Left ventricle myocardium inferior (tissue), 1 donor: ENCODE results near the gene HSD17B4. TPM values are rescaled to one million over a fixed set of nuclear protein-coding genes. Genes with fewer than 3 reads are reported as not detected.
"Not testable (repeated sequence)": the region's sequence is repeated elsewhere in the genome, so short reads cannot be mapped to it uniquely, and the experiment has no call there.

Source experiments
- DNase-seq: peaks from one replicate; pipeline ENCODE4 v3.0.0-alpha.2; 2020
- H3K27ac ChIP-seq: fragments of 200-600 bp; replicated peaks from 2 replicates; pipeline ENCODE4 v1.8.0; 2021
- H3K27me3 ChIP-seq: fragments of 200-600 bp; 2 replicates; pipeline ENCODE4 v1.8.0; 2021; ENCODE audit warnings: low read depth
- H3K36me3 ChIP-seq: fragments of 200-600 bp; 2 replicates; pipeline ENCODE4 v1.8.0; 2021
- H3K4me1 ChIP-seq: fragments of 200-600 bp; 2 replicates; pipeline ENCODE4 v1.8.0; 2021
- H3K4me3 ChIP-seq: fragments of 200-600 bp; 2 replicates; pipeline ENCODE4 v1.8.0; 2021; ENCODE audit warnings: mild to moderate bottlenecking, moderate library complexity
- H3K9me3 ChIP-seq: fragments of 200-600 bp; replicated peaks from 2 replicates; pipeline ENCODE4 v1.8.0; 2021
- CTCF ChIP-seq: fragments of 200-600 bp; IDR thresholded peaks from 2 replicates; pipeline ENCODE4 v1.8.0; 2021; ENCODE audit warnings: antibody characterized with exemption, mild to moderate bottlenecking, borderline replicate concordance
- intact Hi-C: fragments of 100-400 bp; cut with micrococcal nuclease; formaldehyde crosslinking; loops from one replicate; pipeline ENCODE4 v1.11.0; 2022
- total RNA-seq: library from RNA; stranded (reverse); fragmentation: NEBNext Ultra II Directional; extraction: Animal tissue kit (Norgen Biotek cat#: 25700); gene quantifications from one replicate; pipeline ENCODE4 v1.2.1, GENCODE V29; 2021
- donor health status: DM: no; HTN: yes; CAD: no; lungs with severe emphysema.

Gene HSD17B4
- total RNA-seq, 1 donor from 2014 or later = 236 TPM

GRCh38 chr5:119409235-119409815 is 43.0 kb upstream of the HSD17B4 start:
- TF ChIP-seq CTCF = no peak
- Histone ChIP-seq H3K9me3 (no peaks in the 10 kb centered on the region), H3K27me3 (peaks cover 27% of the 10 kb centered on the region), H3K36me3 (no peaks in the 10 kb centered on the region), H3K4me3 (no peak overlapping the region), H3K27ac (no peak overlapping the region), H3K4me1 (peaks cover 9% of the 10 kb centered on the region)
- intact Hi-C loops = no loop called here
- DNase-seq = no peak

- peaks cover 27% of the 10 kb centered on the region for H3K27me3 ChIP-seq
- H3K4me1 ChIP-seq = peaks cover 9% of the 10 kb centered on the region
- TF ChIP-seq CTCF = no peak
- no peak for DNase-seq
- H3K4me3 ChIP-seq = no peak overlapping the region
- no peak overlapping the region for H3K27ac ChIP-seq
- H3K9me3 ChIP-seq = no peaks in the 10 kb centered on the region
- H3K36me3 ChIP-seq = no peaks in the 10 kb centered on the region
- intact Hi-C loops = loop anchor here (5.0 to 10.0 kb wide), 2 partner anchors 126 to 423 kb away; partner anchors contain the start of gene DTWD2
Observed at GRCh38 chr5:119410448-119411159, 41.7 kb upstream of the HSD17B4 start.

DNA sequence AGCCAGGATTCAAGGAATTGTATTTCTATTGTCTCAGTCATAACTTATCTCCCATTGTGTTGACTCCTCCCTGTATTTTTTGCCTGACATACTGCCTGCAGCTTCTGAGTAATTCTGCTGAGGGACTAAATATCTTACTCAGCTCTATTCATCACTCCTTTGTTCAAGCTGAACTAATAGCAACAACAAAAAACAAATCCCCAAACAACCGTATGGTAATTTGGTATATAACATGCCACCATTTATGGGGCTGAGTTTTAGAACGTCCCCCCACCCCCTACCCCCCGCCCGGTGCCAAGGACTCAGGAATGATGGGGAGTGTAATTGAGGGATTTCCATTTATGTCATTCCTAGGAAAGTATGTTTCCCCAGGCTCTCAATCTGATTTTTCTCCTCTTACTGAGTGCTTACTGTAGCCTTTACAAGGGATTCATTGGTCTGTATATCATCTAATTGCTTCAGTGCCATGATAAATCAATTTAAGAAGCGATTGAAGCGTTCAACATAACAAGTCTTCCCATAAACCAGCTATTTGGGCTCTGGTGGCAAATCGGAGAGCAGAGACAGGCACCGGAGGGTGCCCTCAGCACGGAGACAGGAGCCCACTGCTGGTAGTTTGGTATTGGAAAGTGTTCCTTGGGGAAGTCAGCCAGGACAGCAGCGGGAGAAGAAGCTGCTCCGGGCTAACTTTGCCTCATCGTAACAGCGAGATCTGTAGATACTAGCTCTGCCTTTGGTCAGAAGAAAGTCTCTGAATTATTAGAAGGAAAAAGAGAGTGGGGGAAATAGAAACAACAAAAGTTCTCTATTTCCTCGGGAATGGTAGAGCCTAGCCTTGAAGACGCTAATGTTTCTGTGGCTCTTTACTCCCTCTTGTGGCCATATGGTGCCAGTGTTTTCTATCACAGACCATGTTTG is 40.7 kb upstream of the HSD17B4 start:
- peak; percentile 96 for TF ChIP-seq CTCF
- H3K4me1 ChIP-seq = peaks cover 9% of the 10 kb centered on the region
- intact Hi-C loops = loop anchor here (5.0 to 10.0 kb wide), 2 partner anchors 127 to 424 kb away; partner anchors contain the start of gene DTWD2
- peaks cover 19% of the 10 kb centered on the region for H3K27me3 ChIP-seq
- peak overlapping the region; percentile 74 for H3K27ac ChIP-seq
- peak; percentile 25 for DNase-seq
- no peaks in the 10 kb centered on the region for H3K36me3 ChIP-seq
- H3K9me3 ChIP-seq = no peaks in the 10 kb centered on the region
- peak overlapping the region; percentile 71 for H3K4me3 ChIP-seq

DNA sequence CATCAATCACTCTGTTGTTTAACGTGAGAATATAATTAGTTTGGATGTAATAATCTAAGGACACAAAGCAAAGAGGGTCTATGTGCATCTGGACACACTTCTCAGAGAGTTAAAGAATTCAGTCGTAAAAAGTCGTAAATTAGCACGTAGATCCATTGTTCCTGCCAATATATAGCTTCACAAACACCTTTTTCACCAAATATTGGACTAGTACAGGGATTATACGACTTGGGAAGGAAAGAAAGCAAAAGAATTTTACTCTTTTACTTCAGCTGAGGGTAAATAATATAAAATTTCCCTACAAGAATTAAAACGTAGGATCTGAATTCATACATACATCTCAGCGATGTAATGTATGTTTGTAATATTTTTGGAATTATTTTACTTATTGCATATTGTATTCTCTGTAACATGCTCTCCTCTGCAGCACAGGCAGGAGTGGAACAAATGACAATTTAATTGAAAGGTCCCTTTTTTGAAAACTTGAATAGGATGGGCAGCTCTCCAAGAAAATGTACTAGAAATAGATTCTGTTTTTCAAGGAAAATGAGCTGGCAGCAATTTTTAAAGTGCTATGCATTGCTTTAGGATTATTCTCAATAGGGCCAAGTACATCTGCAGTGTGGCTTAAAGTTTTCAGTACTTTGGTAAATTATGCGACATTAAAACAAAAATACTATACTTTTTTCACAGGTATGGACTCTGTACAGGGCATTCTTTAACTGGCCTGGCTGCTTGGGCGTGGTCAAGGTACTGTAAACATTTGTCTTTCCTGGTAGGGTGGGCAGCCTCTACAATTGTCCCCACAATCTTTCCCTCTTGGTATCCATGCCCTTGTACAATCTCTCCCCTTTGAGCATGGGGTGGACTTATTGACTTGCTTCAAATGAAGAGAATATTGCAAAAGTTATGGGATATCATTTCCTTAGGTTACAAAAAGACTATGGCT is 39.7 kb upstream of the HSD17B4 start:
- no peak for DNase-seq
- Histone ChIP-seq H3K27me3 (peaks cover 9% of the 10 kb centered on the region), H3K9me3 (no peaks in the 10 kb centered on the region), H3K36me3 (no peaks in the 10 kb centered on the region), H3K4me1 (peaks cover 9% of the 10 kb centered on the region), H3K4me3 (peak overlapping the region; percentile 71), H3K27ac (no peak overlapping the region)
- TF ChIP-seq CTCF = no peak
- intact Hi-C loops = loop anchor here (5.0 to 10.0 kb wide), 2 partner anchors 128 to 425 kb away; partner anchors contain the start of gene DTWD2

GRCh38 chr5:119414124-119414734 is 38.1 kb upstream of the HSD17B4 start:
- not testable (repeated sequence) for DNase-seq, H3K9me3 ChIP-seq, H3K4me1 ChIP-seq, H3K36me3 ChIP-seq, H3K27me3 ChIP-seq, H3K4me3 ChIP-seq, H3K27ac ChIP-seq
- intact Hi-C loops = loop anchor here (5.0 to 10.0 kb wide), 2 partner anchors 129 to 427 kb away; partner anchors contain the start of gene DTWD2
